ENCODE measurements around the gene LRP1B.

Gene LRP1B

DNA sequence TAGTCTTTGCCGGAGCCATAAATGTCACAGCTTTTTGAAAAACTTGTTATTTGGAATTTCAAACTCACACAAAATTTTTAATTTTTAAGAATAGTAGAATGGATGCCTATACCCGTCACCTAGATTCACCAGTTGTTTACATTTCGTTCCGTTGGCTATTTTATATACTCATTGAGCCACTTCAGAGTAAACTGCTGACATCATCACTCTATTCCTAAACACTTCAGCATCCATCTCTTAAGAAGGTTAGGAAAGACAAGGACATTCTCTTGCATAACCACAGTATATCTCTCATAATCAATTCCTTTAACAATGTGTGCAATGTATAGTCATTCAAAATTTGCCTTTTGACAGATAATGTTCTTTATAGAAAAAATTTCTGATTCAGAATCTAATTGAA, 1065.8 kb downstream of the LRP1B start:
- H3K79me2 ChIP-seq (ENCODE audit: low read length), result no peaks in the 10 kb centered on the region
- TF ChIP-seq, protein P1, sequence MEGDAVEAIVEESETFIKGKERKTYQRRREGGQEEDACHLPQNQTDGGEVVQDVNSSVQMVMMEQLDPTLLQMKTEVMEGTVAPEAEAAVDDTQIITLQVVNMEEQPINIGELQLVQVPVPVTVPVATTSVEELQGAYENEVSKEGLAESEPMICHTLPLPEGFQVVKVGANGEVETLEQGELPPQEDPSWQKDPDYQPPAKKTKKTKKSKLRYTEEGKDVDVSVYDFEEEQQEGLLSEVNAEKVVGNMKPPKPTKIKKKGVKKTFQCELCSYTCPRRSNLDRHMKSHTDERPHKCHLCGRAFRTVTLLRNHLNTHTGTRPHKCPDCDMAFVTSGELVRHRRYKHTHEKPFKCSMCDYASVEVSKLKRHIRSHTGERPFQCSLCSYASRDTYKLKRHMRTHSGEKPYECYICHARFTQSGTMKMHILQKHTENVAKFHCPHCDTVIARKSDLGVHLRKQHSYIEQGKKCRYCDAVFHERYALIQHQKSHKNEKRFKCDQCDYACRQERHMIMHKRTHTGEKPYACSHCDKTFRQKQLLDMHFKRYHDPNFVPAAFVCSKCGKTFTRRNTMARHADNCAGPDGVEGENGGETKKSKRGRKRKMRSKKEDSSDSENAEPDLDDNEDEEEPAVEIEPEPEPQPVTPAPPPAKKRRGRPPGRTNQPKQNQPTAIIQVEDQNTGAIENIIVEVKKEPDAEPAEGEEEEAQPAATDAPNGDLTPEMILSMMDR (IDR thresholded peaks at IDR 0.05; ENCODE audit: low read length), result no peak
- TF ChIP-seq EZH2phosphoT487 (IDR thresholded peaks at IDR 0.05; ENCODE audit: low read length) (no peak), EZH2 (optimal IDR thresholded peaks at IDR 0.05; ENCODE audit: low read depth, low read length) (no peak)

GRCh38 chr2:141063406-141063805, 1067.4 kb downstream of the LRP1B start:
- no peak for DNase-seq
- no peak overlapping the region for H2AFZ ChIP-seq (ENCODE audit: low read length)
- H3K4me1 ChIP-seq (ENCODE audit: low read length), result no peaks in the 10 kb centered on the region

More for the DNA sequence above, 1065.8 kb downstream of the LRP1B start:
- no peak for DNase-seq
- Histone ChIP-seq H3K9ac (ENCODE audit: low read length) (no peak overlapping the region), H3K27me3 (replicated peaks; ENCODE audit: insufficient read depth, low read length) (no peaks in the 10 kb centered on the region), H3K4me1 (ENCODE audit: low read length) (no peaks in the 10 kb centered on the region), H3K27ac (ENCODE audit: low read length) (no peak overlapping the region), H3K4me3 (ENCODE audit: low read length) (no peak overlapping the region), H3K9me2 (replicated peaks; ENCODE audit: insufficient read depth, low read length) (no peaks in the 10 kb centered on the region), H2AFZ (ENCODE audit: low read length) (no peak overlapping the region), H3K4me2 (ENCODE audit: low read depth, low read length) (no peak overlapping the region), H3K9me3 (replicated peaks; ENCODE audit: insufficient read depth, low read length) (no peaks in the 10 kb centered on the region), H3K36me3 (replicated peaks; ENCODE audit: insufficient read depth, low read length) (no peaks in the 10 kb centered on the region), H4K20me1 (ENCODE audit: insufficient read depth, low read length) (no peaks in the 10 kb centered on the region), H3F3A (ENCODE audit: insufficient read depth, low read length) (no peaks in the 10 kb centered on the region)

GRCh38 chr2:141062443-141062842, 1068.4 kb downstream of the LRP1B start:
- Histone ChIP-seq H3F3A (ENCODE audit: insufficient read depth, low read length) (no peaks in the 10 kb centered on the region), H3K4me3 (ENCODE audit: low read length) (no peak overlapping the region), H2AFZ (ENCODE audit: low read length) (no peak overlapping the region), H3K4me1 (ENCODE audit: low read length) (no peaks in the 10 kb centered on the region), H3K9ac (ENCODE audit: low read length) (no peak overlapping the region), H3K27me3 (replicated peaks; ENCODE audit: insufficient read depth, low read length) (no peaks in the 10 kb centered on the region), H3K9me2 (replicated peaks; ENCODE audit: insufficient read depth, low read length) (no peaks in the 10 kb centered on the region), H3K79me2 (ENCODE audit: low read length) (no peaks in the 10 kb centered on the region), H4K20me1 (ENCODE audit: insufficient read depth, low read length) (no peaks in the 10 kb centered on the region), H3K36me3 (replicated peaks; ENCODE audit: insufficient read depth, low read length) (no peaks in the 10 kb centered on the region), H3K9me3 (replicated peaks; ENCODE audit: insufficient read depth, low read length) (no peaks in the 10 kb centered on the region), H3K4me2 (ENCODE audit: low read depth, low read length) (no peak overlapping the region), H3K27ac (ENCODE audit: low read length) (no peak overlapping the region)
- DNase-seq, result no peak
- TF ChIP-seq, protein P1 (IDR thresholded peaks at IDR 0.05; ENCODE audit: low read length), result no peak
- TF ChIP-seq EZH2phosphoT487 (IDR thresholded peaks at IDR 0.05; ENCODE audit: low read length), result no peak
- no peak for TF ChIP-seq EZH2 (optimal IDR thresholded peaks at IDR 0.05; ENCODE audit: low read depth, low read length)

More at GRCh38 chr2:141063406-141063805, 1067.4 kb downstream of the LRP1B start:
- Histone ChIP-seq H3K9me2 (replicated peaks; ENCODE audit: insufficient read depth, low read length) (no peaks in the 10 kb centered on the region), H3K4me3 (ENCODE audit: low read length) (no peak overlapping the region), H3F3A (ENCODE audit: insufficient read depth, low read length) (no peaks in the 10 kb centered on the region), H3K27ac (ENCODE audit: low read length) (no peak overlapping the region), H3K36me3 (replicated peaks; ENCODE audit: insufficient read depth, low read length) (no peaks in the 10 kb centered on the region), H3K4me2 (ENCODE audit: low read depth, low read length) (no peak overlapping the region), H3K27me3 (replicated peaks; ENCODE audit: insufficient read depth, low read length) (no peaks in the 10 kb centered on the region), H3K79me2 (ENCODE audit: low read length) (no peaks in the 10 kb centered on the region), H4K20me1 (ENCODE audit: insufficient read depth, low read length) (no peaks in the 10 kb centered on the region), H3K9ac (ENCODE audit: low read length) (no peak overlapping the region), H3K9me3 (replicated peaks; ENCODE audit: insufficient read depth, low read length) (no peaks in the 10 kb centered on the region)
- TF ChIP-seq EZH2 (optimal IDR thresholded peaks at IDR 0.05; ENCODE audit: low read depth, low read length) (no peak), EZH2phosphoT487 (IDR thresholded peaks at IDR 0.05; ENCODE audit: low read length) (no peak)
- TF ChIP-seq, protein P1 (IDR thresholded peaks at IDR 0.05; ENCODE audit: low read length), result no peak
